ENCODE results near the gene AKAP6. TPM values are rescaled to one million over a fixed set of nuclear protein-coding genes. Genes with fewer than 3 reads are reported as not detected.

Gene AKAP6
- total RNA-seq, 1 donor from 2014 or later = 600 TPM

- peaks cover 6% of the 10 kb centered on the region for H3K9me3 Mint-ChIP-seq (ENCODE audit: unreplicated experiment)
- no peak overlapping the region for H3K4me3 Mint-ChIP-seq (ENCODE audit: unreplicated experiment)
- no peak overlapping the region for H3K27ac Mint-ChIP-seq (ENCODE audit: unreplicated experiment)
- TF ChIP-seq, protein P1, sequence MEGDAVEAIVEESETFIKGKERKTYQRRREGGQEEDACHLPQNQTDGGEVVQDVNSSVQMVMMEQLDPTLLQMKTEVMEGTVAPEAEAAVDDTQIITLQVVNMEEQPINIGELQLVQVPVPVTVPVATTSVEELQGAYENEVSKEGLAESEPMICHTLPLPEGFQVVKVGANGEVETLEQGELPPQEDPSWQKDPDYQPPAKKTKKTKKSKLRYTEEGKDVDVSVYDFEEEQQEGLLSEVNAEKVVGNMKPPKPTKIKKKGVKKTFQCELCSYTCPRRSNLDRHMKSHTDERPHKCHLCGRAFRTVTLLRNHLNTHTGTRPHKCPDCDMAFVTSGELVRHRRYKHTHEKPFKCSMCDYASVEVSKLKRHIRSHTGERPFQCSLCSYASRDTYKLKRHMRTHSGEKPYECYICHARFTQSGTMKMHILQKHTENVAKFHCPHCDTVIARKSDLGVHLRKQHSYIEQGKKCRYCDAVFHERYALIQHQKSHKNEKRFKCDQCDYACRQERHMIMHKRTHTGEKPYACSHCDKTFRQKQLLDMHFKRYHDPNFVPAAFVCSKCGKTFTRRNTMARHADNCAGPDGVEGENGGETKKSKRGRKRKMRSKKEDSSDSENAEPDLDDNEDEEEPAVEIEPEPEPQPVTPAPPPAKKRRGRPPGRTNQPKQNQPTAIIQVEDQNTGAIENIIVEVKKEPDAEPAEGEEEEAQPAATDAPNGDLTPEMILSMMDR (IDR thresholded peaks at IDR 0.05; ENCODE audit: partially characterized antibody, unreplicated experiment) = no peak
- peaks cover 2% of the 10 kb centered on the region for H3K27me3 Mint-ChIP-seq (ENCODE audit: unreplicated experiment)
- DNase-seq = no peak
- no peaks in the 10 kb centered on the region for H3K36me3 Mint-ChIP-seq (ENCODE audit: unreplicated experiment)
- H3K4me1 Mint-ChIP-seq (ENCODE audit: low read depth, unreplicated experiment) = peaks cover 9% of the 10 kb centered on the region
Measured at GRCh38 chr14:32728526-32728925, 399.4 kb downstream of the AKAP6 start.

DNA sequence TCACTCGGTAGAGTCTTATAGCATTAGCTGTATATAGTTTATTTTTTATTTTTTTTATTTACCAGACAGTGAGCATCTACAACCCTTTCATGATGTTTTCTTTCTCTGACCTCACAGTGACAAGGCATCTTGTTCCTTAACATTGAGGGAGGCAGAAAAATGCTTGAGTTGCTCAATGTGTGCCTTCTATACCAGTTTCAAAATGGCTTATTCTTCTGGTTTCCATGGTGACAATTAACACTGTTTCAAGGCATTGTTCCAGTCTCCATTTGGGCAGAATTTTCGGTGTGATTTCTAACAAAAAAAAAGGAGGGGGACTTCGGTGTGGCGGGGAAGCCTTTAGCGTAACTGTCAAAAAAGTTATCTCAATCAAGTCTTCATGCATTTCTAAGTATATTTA, 399.9 kb downstream of the AKAP6 start:
- TF ChIP-seq, protein P1 (IDR thresholded peaks at IDR 0.05; ENCODE audit: partially characterized antibody, unreplicated experiment) = no peak
- Mint-ChIP-seq H3K27me3 (ENCODE audit: unreplicated experiment) (peaks cover 2% of the 10 kb centered on the region), H3K27ac (ENCODE audit: unreplicated experiment) (no peak overlapping the region), H3K36me3 (ENCODE audit: unreplicated experiment) (no peaks in the 10 kb centered on the region), H3K4me3 (ENCODE audit: unreplicated experiment) (no peak overlapping the region), H3K4me1 (ENCODE audit: low read depth, unreplicated experiment) (peaks cover 9% of the 10 kb centered on the region), H3K9me3 (ENCODE audit: unreplicated experiment) (peaks cover 6% of the 10 kb centered on the region)
- no peak for DNase-seq

DNA sequence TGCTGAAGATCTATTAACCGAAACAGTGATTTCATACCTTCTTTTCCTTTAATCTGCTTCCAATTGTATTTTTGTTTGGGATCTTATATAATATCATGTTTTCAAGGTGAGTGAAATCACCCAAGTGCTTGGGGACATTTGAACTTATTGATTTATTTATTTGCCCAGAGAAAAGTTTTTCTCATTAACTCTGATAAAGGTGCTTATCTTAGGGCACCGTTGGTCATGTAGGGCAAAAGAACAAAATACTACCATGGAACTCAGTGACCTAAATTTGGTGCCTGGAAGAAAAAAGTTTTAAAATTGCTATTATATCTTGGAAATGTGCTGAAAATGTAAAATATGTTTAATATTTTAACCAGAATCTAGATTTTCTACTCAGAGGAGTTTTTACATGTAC, 402.2 kb downstream of the AKAP6 start:
- DNase-seq = no peak
- Mint-ChIP-seq H3K27me3 (ENCODE audit: unreplicated experiment) (peaks cover 4% of the 10 kb centered on the region), H3K4me3 (ENCODE audit: unreplicated experiment) (no peak overlapping the region), H3K9me3 (ENCODE audit: unreplicated experiment) (peaks cover 11% of the 10 kb centered on the region), H3K27ac (ENCODE audit: unreplicated experiment) (no peak overlapping the region), H3K36me3 (ENCODE audit: unreplicated experiment) (no peaks in the 10 kb centered on the region), H3K4me1 (ENCODE audit: low read depth, unreplicated experiment) (peaks cover 2% of the 10 kb centered on the region)
- TF ChIP-seq, protein P1 (IDR thresholded peaks at IDR 0.05; ENCODE audit: partially characterized antibody, unreplicated experiment) = no peak

- DNase-seq = no peak
- peaks cover 9% of the 10 kb centered on the region for H3K9me3 Mint-ChIP-seq (ENCODE audit: unreplicated experiment)
- no peaks in the 10 kb centered on the region for H3K36me3 Mint-ChIP-seq (ENCODE audit: unreplicated experiment)
- no peak overlapping the region for H3K27ac Mint-ChIP-seq (ENCODE audit: unreplicated experiment)
- no peaks in the 10 kb centered on the region for H3K4me1 Mint-ChIP-seq (ENCODE audit: low read depth, unreplicated experiment)
- TF ChIP-seq, protein P1 (IDR thresholded peaks at IDR 0.05; ENCODE audit: partially characterized antibody, unreplicated experiment) = no peak
- H3K27me3 Mint-ChIP-seq (ENCODE audit: unreplicated experiment) = peaks cover 4% of the 10 kb centered on the region
- no peak overlapping the region for H3K4me3 Mint-ChIP-seq (ENCODE audit: unreplicated experiment)
Measured at GRCh38 chr14:32733015-32733414, 403.9 kb downstream of the AKAP6 start.

DNA sequence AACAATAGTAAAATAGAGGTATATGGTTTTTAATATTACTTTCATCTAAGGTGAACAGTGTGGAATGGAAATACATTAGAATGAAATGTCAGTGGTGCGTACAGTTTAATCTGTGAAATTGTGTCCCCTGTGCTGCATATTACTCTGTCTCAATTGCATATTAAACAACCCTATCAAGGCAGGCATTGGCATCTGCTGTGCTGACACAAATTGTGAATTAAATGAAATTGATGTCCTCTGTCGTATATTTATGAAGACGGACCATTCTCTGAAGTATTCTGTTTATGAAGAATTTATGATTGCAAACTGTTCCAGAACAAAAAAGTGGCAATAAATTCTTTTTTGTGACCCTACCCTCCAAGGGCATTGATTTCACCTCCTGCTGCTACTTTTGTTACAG, 405.2 kb downstream of the AKAP6 start:
- Mint-ChIP-seq H3K9me3 (ENCODE audit: unreplicated experiment) (peaks cover 9% of the 10 kb centered on the region), H3K4me3 (ENCODE audit: unreplicated experiment) (no peak overlapping the region), H3K36me3 (ENCODE audit: unreplicated experiment) (no peaks in the 10 kb centered on the region), H3K27ac (ENCODE audit: unreplicated experiment) (no peak overlapping the region), H3K27me3 (ENCODE audit: unreplicated experiment) (peaks cover 4% of the 10 kb centered on the region), H3K4me1 (ENCODE audit: low read depth, unreplicated experiment) (no peaks in the 10 kb centered on the region)
- no peak for DNase-seq
- TF ChIP-seq, protein P1 (IDR thresholded peaks at IDR 0.05; ENCODE audit: partially characterized antibody, unreplicated experiment) = no peak

Data from glutamatergic neuron (in vitro differentiated cells).